Ecto neural progenitor cell (in vitro differentiated cells): ENCODE measurements around the gene TLL2.

Source experiments
- DNase-seq: peaks from one replicate; pipeline ENCODE4 v3.0.0-alpha.2; 2018; ENCODE audit warnings: low spot score

TLL2 gene

DNA sequence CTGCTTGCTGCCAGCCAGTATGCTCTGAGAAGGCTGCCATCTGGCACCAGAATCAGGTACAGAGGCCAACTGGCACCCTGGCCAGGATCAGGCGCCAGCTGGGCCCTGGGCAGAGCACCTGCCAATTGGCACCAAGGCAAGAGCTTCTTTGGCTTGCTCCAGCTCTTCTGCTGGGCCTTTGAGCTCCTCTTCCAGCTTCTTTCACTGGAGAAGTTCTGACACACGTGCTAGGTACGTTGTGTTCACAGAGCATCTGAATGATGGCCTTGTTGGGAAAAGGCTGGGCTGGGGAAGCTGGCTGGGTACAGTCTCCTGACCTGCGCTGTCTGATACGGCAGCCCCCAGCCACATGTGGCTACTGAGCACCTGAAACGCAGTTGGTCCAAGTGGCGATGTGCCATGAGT, 123.3 kb downstream of the TLL2 start:
- DNase-seq: no peak

DNA sequence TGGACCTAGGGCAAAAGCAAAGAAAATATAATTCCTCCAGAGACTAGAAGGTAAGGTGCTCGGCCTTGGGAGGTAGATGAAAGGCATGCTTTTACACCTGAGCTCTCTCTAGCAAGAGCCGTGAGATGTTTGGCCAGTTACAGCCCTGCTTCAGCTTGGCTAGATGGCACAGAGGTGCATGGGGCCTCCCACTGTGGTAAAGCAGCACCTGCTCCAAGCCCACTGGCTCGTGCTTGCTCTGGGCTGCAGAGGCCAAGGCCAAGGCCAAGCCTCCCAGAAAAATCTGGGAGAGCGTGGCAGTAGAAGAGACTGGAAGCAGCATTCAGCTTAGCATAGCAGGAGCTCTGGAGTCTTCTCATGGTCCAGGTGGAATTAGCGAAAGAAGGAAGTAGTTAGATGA, 123.9 kb downstream of the TLL2 start:
- no peak for DNase-seq

DNA sequence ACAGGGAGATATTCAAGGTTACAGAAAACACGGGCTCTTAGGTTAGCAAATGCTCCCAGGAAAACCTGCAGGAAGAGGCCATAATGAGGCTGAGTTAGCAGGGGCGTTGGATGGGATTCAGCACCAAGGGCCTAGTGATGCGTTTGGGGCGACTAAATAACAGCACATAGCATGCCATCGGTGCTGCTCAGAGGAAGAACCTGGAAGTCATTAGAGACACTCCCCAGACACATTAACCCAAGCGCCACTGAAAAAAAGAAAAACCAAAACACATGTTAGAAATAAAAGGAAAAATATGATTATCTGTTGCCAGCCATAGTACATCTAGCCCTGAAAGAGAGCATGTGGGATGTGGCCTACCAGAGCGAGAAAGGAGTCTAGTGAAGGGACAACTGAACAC, 126.1 kb downstream of the TLL2 start:
- DNase-seq: no peak

DNA sequence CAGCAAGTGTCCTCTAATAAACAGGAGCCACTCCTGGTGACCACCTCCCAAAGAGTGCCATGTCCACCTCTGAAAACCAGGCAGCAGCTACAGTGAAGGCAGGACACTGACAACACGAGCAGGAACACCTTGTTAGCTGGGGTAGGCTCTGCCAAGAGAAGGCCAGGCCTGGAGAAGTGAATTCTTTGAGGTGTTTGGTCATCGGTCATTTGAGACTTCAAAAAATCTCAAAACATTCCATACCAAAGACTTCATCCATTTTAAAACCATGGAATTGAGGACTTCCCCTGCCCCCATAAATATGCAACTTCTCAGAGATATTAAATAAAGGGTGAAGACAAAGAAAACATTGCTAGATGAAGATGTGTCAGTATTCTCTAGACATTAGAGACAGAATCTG, 126.6 kb downstream of the TLL2 start:
- DNase-seq: no peak

DNA sequence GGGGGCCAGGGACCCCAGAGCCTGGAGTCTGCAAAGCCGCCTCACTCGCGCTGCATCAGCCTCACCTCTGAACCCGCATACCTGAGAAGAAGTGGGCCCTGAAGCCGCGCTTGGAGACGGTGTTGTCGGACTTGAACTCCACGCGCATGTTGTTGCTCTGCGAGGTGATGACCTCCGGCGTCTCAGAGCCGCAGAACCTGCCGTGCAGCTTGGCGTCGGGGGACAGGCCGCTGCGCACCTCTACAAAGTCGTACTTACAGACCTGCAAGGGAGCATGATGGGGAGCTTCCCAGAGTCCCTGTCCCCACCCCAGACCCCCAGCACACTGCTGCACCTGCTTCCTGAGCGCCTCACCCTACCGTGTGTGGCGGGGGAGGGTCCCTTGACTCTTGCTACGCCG, 129.2 kb downstream of the TLL2 start:
- no peak for DNase-seq

DNA sequence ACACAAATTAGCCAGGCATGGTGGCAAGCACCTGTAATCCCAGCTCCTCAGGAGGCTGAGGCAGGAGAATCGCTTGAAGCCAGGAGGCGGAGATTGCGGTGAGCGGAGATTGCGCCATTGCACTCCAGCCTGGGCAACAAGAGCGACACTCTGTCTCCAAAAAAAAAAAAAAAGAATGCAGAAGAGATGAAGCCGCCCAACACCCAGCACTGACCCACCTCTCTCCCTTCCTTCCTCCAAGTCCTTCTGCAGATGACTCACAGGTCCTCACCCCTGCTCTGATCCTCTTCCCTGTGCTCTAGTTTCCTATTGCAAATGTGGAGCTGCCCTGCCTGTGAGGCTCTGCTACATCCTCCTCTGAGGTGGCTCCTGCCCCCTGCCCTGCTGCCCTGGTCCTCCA, 132.9 kb downstream of the TLL2 start:
- DNase-seq: no peak

DNA sequence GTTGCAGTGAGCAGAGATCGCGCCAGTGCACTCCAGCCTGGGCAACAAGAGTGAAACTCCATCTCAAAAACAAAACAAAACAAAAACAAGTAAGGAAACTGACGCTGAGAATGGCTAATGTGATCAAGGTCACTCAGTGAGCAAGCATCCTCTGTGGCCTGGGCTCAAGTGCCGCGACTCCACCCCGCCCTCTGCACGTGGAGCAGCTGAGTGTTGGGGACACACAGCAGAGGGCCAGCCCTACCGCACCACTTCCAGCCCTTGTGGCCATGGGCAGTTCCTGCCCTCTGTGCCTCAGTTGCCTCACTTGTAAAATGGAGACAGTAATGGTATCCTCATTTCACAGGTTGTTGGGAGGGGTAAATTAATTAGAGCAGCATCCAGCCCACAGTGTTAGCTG, 134.0 kb downstream of the TLL2 start:
- DNase-seq: no peak

DNA sequence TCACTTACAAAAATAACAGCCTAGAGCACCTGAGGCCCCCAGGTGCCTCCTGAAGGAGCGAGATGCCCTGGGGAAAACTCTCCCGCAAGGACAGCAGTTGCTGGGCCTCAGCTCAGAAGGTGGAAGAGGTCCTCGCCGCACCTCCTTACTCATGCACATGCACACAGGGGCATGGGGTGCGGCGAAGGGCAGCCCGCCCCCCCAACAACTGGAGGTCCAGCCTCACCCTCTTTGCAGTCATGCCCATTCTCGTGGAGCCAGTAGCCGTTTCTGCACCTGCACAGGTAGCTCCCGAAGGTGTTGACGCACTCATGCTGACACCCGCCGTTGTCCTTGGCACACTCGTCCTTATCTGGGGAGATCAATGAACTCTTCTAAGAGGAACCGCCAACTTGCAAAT, 135.0 kb downstream of the TLL2 start:
- DNase-seq: no peak

DNA sequence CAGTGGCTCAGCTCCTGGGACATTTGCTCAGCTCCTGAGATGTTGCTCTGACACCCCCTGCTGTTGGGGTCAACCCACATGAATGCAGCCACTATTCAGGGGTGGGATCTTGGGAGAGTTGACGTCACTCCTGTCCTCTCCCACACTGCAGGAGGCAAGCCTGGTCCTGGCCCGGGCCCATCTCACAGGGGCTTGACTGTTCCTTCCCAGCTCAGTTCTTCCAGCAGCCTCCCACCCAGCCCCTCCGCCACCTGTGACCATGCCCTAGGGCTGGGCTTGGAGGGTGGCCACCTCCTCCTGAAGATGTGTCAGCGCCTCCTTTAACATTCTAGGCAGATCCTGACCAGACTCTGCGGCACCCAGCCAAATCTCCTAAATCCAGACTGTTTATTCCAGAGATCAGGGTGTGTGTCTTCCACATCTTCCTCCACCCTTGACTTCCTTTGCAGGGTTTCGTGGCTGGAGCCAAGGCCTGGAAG, 135.9 kb downstream of the TLL2 start:
- DNase-seq: no peak

DNA sequence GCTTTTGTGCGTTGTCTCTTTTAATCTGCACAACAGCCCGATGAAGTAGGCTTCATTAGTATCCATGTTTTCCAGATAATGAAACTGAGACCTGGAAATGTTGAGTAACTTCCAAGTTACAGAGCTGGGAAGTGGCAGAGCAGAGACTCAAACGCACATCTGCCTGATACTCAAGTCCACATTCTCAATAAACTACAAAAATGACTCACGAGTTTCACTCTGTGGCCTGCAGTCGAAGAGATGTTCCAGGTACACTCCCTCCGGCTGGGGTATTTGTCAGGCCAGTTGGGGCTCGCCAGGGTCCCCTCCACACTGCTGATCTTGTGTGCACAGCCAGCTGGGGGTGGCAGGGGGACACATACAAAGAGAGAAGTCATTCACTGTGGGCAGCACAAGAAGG, 137.2 kb downstream of the TLL2 start:
- DNase-seq: no peak

DNA sequence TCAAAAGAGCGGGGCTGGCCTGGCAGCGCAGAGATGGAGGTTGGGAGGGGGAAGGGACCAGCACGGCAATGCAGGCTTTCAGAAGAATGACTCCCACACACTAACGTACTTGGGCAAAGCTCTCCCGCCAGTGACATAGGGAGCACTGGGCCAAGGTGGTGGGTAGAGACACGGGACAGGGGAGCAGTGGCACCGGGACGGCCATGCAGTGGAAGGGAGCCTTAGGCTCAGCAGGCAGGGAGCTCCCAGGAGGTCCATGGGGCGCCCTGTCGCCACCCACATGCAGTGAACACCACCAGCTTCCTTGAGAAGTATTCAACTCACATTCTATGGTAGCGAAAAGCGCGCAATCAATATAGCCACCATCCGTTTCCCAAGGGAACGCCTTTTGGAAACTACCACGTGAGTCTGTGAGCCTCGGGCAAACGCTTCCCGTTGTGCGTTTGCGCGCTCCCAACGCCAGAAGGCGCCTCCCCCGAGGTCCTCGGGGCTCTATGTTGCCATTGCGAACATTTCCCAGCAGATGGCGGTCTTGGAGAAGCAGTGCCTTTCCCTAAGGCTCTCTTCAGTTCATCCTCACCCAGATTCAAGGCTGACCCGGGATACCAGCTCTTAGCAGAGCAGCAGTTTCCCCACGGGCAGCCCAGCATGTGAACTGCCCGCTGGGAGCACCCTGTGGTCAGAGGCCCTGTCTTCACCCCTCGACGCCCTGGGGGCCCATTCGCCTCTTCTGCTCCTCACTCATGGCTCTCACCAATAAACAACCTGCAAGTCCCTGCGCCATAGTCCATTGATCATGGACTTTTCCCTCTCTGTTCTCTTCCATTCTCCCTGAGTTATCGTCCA, 138.5 kb downstream of the TLL2 start:
- DNase-seq: peak; percentile 91

DNA sequence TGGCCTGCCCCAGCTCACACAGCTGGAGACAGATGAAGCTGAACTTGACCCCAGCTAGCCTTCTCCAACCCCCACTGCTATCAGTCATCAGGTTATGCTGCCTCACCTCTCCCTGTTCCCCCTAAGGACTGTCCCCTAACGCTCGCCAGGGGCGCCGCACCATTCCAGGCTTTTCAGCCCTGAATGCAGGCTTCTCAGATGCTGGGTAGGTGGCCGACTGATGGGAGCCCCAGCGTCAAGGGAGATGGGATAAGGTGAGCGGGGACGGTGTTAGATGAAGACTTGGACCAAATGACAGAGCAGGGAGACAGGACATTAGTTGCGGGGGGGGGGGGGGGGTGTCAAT, 139.1 kb downstream of the TLL2 start:
- no peak for DNase-seq

DNA sequence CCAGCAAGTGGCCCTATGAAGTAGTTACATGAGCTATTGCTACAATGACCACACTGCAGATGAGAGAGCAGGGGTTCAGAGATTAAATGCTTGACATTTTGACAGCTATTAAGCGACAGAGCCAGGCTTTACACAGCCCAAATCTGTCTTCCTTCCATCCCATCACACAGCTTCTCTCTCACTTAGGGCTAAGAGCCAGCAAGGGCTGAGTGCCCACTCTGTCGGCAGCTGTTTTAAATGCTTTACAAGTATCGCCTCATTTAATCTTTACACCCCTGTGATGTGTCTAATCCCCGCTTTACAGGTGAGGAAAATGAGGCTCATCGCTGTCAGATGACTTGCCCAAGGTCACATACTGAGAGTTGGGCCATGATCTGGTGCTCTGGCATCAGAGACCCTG, 139.7 kb downstream of the TLL2 start:
- no peak for DNase-seq

DNA sequence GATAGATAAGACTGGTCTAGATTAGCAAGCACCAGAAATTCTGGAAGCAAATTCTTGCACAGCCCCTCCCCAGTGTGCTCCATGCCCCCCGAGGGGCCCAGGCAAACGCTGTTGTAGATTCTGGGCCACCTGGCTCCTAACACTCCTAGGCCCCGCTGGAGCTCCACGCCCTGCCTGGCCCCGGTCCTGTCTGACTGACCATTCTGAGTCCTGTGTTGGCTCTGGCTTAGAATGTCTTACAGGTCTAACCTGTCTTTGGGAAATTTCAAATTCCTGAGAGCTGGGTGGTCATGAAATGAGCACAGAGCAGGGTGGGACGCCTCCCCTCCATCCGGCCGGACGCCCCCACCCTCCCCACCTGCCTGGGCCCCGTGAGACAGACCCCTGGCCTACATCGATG, 142.4 kb downstream of the TLL2 start:
- DNase-seq: no peak

DNA sequence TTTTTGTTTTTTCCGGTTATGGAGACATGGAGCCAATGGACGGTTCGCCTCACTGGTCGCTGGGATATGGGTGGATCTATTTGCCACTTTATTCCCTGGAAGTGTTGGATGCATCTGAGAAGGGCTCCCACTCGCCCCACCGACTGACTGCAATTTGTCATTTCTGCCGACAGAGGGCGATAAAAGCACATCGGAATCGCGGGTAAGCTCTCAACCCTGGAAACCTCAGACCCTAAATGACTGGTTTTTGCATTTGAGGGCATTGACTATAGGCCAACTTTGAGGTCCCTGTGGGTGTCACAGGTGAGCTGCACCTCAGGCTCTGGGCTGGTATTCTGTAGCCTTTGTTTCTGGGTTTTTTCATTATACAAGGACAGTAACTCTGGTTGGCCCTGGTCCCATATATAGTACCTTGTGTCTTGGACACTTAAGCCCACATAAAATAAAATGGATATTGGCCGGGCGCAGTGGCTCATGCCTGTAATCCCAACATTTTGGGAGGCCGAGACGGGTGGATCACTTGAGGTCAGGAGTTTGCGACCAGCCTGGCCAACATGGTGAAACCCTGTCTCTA, 143.1 kb downstream of the TLL2 start:
- DNase-seq: peak; percentile 69

DNA sequence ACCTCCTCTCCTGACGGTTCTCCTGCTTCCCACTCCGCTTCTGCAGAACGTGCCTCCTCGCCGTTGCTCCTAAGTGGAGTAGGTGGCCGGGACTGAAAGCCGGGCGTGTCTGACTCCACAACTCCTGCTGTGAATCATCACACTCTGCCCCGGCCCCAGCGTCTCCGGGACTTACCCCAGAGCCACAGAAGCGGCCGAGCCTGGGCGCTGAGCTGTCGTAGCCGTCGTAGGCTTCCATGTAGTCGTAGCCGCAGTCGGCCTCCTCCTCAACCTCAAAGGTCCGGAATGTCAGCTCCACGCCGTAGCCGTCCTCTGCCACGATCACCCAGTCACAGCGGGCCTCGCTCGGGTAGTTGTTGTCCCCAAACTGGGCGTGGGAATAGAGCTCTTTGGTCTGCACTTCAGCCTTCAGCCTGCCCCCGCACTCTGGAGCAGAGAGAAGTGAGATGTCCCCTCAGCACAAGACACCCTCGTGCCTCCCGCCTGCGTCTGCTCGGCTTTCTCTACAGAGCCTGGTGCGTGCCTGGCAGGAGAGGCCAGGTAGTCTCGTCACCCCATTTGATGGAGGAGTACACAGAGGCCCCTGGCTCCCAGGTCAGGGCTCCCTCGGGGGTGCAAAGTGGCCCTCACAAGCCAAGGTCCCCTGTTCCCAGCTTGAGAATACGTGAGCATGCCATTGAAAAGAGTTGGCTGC, 143.7 kb downstream of the TLL2 start:
- DNase-seq: no peak

DNA sequence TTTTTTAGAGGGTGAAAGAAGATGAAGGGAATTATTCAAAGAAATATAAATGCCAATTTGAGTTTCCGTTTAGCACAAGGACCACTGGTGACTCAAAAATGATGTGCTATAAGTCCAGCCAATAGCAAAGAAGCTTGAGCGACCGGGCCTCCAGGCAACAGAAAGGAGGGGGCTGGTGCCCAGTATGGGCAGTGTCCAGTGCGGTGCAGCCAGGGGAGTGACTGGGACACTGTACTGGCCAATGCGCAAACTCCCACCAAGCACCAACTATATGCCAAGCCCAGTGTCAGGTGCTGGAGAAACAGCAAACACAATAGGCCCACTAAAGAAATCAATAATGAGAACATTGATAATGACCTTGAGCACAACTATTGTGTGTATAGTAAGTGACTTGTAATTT, 144.8 kb downstream of the TLL2 start:
- DNase-seq: no peak

DNA sequence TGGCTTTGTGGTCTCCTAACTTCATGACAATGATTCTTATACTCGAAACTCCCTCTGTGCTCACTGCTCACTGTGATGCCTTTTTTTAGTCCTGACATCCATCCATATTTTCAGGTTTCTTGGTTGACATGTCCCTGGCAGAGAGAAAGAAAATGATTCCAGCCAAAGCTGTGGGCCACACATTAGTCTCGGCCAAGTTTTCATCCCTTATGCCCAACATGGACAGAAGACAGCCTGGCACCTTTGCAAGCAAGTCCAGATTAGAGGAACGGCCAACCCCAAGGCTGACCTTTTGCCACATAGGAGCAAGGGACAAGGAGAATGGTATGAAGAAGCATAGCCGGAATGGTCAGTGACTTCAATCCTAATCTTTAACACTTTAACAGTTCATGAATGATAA, 146.3 kb downstream of the TLL2 start:
- DNase-seq: no peak

DNA sequence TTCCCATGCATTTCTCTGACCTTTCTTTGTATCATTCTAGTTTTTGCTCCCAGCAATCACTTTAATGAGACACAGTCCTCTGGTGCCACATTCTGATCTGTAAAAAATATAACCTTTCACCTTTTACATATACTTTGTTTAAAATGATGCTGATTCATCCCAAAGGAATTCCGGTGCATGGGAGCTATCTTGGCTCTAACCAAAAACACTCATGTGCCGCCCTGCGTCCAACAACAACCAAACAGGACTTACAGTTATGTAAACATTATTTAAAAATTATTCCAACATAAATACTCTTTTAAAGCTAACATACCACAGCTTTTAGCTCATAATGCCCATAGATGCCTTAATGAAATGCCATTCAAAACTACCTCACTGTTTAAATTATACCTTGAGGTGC, 147.2 kb downstream of the TLL2 start:
- no peak for DNase-seq

DNA sequence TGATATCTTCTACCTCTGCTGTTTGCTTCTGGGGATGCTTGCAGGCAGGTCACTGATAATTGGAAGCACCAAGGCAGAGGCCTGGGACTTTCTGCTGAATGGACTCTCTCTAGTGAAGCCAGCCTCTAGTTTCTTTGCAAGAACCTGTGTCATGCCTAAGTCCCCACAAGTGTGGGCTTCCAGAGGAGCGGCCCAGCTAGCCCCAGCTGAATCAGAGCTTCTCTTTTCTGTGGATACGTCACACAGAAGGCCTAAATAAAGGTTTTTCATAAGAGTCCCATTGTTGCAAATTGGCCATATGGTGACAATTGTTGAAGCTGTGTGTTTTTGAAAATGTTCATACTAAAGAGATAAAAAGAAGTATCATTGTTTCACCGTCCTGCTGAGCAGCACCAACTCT, 148.2 kb downstream of the TLL2 start:
- DNase-seq: no peak

DNA sequence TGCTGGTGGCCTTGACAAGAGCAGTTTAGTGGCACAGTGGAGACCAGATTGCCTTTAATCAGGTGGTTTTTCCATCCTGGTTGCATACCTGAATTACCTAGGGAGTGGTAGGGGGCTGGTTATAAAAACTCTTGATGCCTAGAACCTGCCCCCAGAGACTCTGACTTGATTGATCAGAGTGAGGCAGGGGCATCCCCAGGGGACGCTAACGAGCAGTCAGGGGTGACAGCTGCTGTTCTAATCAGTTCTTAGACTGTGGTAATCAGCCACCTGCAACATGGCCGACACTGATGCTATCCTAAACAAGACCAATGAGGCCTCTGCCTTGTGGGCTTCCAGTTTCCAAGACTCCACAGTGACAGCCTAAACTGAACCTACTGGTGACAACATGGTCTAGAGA, 153.0 kb downstream of the TLL2 start:
- no peak for DNase-seq

DNA sequence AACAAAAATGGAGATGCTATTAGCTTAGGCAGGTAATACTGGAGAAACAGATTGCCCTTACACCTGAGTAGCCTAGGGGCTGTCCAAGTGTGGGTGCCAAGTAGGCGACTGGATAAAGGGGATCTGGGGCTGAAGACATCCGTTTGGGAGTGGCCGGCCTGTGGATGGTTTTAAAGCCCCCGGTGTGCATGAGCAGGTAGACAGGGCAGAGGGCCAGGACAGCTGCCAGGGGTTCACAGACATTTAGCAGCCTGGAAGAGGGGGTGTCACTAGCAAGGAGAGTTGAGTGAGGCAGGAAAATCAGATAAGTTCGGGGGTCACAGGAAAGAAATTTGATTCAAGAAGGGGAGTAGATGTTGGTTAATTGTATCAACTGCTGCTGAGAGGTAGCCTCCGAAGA, 153.4 kb downstream of the TLL2 start:
- DNase-seq: no peak

DNA sequence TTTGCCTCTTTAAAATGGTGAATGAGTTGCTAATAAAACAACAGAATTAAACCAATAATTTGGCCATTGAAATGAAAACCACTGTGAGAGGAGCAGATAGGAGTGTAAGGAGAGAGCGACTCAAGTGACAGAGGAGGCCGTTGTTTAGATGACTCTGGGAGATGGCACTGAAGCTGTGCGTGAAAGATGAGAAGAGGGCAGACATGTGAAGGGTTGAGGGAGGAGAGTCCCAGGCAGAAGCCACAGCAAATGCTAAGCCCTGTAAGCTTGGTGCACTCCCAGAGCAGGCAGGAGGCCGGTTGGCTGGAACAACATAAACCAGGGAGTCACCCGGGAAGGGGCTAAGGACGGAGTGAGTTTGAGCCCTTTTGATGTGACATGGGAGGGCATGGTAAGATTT, 154.1 kb downstream of the TLL2 start:
- DNase-seq: no peak
